HepG2 (cell line): Measurements from ENCODE around the gene DEDD2. TPM values are rescaled to one million over a fixed set of nuclear protein-coding genes. Genes with fewer than 3 reads are reported as not detected.
A peak's percentile ranks its signal among the peaks of the same experiment; 100 is the strongest.

Experiments
- CCDC6 ChIP-seq: sonication (generic); formaldehyde crosslinking; IDR thresholded peaks from 2 replicates; pipeline ENCODE4 v1.8.1; 2022; ENCODE audit warnings: mild to moderate bottlenecking, missing genetic modification reagents, moderate library complexity
- HIVEP1 ChIP-seq: sonication (generic); formaldehyde crosslinking; IDR thresholded peaks from 2 replicates; pipeline ENCODE4 v1.4.0; 2020; ENCODE audit warnings: mild to moderate bottlenecking, missing genetic modification reagents
- HOXA5 ChIP-seq: sonication (generic); formaldehyde crosslinking; IDR thresholded peaks from 2 replicates; pipeline ENCODE4 v1.4.0; 2020; ENCODE audit warnings: missing genetic modification reagents
- PCBP1 ChIP-seq: fragments of 200-400 bp; formaldehyde crosslinking; IDR thresholded peaks from 2 replicates; pipeline ENCODE4 v1.6.1; 2017; ENCODE audit warnings: mild to moderate bottlenecking, low read depth, low read length, borderline replicate concordance
- SNAPC4 ChIP-seq: sonication (generic); formaldehyde crosslinking; IDR thresholded peaks from 2 replicates; pipeline ENCODE4 v1.4.0; 2020; ENCODE audit warnings: mild to moderate bottlenecking, missing genetic modification reagents
- TAF1 ChIP-seq: sonication (generic); formaldehyde crosslinking; IDR thresholded peaks from 2 replicates; pipeline ENCODE4 v1.4.0; 2020; ENCODE audit warnings: missing genetic modification reagents
- ZBTB44 ChIP-seq: sonication (generic); formaldehyde crosslinking; IDR thresholded peaks from 2 replicates; pipeline ENCODE4 v1.4.0; 2020; ENCODE audit warnings: missing genetic modification reagents
- ZNF12 ChIP-seq: sonication (generic); formaldehyde crosslinking; IDR thresholded peaks from 2 replicates; pipeline ENCODE4 v1.5.0; 2020; ENCODE audit warnings: missing genetic modification reagents
- ZNF407 ChIP-seq: sonication (generic); formaldehyde crosslinking; IDR thresholded peaks from one replicate; pipeline ENCODE4 v1.5.1; 2020; ENCODE audit warnings: mild to moderate bottlenecking, missing genetic modification reagents; ENCODE audit errors: not compliant biosample characterization
- polyA plus RNA-seq, 8 experiments: library from polyadenylated mRNA; depleted of rRNA in 3 of 8; stranded (reverse) in 7 of 8; unstranded in 1 of 8; fragments of >200 nt; fragmentation: Illumina TruSeq in 4 of 8; extraction: Trizol in 4 of 8; gene quantifications; 2 replicates each; pipeline versions ENCODE4 v1.2.1 to v1.2.3, GENCODE V29; 2011 to 2016; ENCODE audit warnings: low read depth in 4 of 8, missing spikeins in 1 of 8, mixed read lengths in 1 of 8; ENCODE audit not compliant: insufficient read depth in 1 of 8
- total RNA-seq, 5 experiments: library from RNA; depleted of rRNA; stranded (reverse); fragments of >200 nt; fragmentation: Illumina TruSeq; extraction: Trizol; gene quantifications; 2 replicates each; pipeline ENCODE4 v1.2.3, GENCODE V29; 2016; ENCODE audit warnings: low read depth in 1 of 5
- TF ChIP-seq, protein P1 (sequence below): sonication (generic); formaldehyde crosslinking; IDR thresholded peaks from 2 replicates; pipeline ENCODE4 v1.5.1; 2020; ENCODE audit warnings: mild to moderate bottlenecking, moderate library complexity, missing genetic modification reagents

DEDD2 gene
- total and polyA plus RNA-seq, 2 of the 13 experiments (the other 11 are each of a cell fraction or from before 2014, with no cell fraction given) = 19.2 to 24.7 TPM

GRCh38 chr19:42217520-42218437 lies at the start of gene DEDD2 (continued):
- TF ChIP-seq SNAPC4 (CRISPR knock-in tag) (no peak), ZBTB44 (no peak), HOXA5 (CRISPR knock-in tag) (peak; percentile 52; the same call in 1 of the 2 replicates), TAF1 (peak; percentile 61; the same call in 1 of the 2 replicates), PCBP1 (peak; percentile 18; the same call in 1 of the 2 replicates), ZNF12 (no peak), ZNF407 (CRISPR knock-in tag) (no peak), CCDC6 (CRISPR knock-in tag) (0 out of 2 replicates have a peak, but pooled peaks have one; percentile 52), HIVEP1 (CRISPR knock-in tag) (peak; percentile 44; the same call in 1 of the 2 replicates)
- TF ChIP-seq, protein P1, sequence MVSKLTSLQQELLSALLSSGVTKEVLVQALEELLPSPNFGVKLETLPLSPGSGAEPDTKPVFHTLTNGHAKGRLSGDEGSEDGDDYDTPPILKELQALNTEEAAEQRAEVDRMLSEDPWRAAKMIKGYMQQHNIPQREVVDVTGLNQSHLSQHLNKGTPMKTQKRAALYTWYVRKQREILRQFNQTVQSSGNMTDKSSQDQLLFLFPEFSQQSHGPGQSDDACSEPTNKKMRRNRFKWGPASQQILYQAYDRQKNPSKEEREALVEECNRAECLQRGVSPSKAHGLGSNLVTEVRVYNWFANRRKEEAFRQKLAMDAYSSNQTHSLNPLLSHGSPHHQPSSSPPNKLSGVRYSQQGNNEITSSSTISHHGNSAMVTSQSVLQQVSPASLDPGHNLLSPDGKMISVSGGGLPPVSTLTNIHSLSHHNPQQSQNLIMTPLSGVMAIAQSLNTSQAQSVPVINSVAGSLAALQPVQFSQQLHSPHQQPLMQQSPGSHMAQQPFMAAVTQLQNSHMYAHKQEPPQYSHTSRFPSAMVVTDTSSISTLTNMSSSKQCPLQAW (CRISPR knock-in tag) = peak; percentile 68
